NCI-H1092 (cell line): ENCODE measurements around the gene ERBB4.

Experiments
- DNase-seq: peaks from one replicate; lab custom pipeline; 2025; lab: John Stamatoyannopoulos, UW

ERBB4 gene

DNA sequence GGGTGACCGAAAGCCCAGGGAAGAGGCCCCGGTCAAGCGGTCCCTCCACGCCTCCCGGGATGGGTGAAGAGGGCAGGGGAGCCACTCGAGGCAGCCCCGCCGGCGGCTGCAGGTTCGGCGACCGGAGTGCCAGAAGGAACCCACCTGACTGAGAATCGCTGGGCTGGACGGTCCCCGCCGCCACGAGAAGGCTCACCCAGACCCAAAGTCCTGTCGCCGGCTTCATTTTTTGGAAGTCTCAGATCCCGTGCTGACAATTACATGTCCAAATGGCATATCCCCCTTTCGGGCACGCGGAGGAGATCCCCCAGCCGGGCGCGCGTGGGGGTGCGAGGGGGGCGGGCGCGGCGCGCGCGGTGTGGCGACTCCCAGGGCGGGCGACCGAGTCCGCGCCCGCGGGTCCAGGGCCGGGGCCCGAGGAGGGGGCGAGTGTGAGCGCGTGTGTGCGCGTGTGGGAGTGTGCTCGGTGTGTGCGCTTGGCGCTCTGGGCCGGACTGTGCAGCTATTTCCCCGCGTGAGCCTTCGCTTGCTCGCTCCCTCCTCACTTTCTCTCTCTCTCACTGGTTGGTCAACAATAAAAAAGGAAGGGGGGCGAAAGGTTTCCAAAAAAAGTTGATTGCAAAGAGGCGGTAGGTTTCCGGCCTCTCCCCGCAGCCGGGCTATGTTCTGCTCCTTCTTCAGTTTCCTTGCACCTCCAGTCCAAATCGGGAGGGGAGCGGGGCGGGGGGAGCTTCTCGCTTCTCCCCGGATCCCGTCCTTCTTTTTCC is at the start of gene ERBB4:
Gene ERBB4 (minus strand): TSS at position 498 of the 767 bp plus-strand sequence. CDS start 272 bp downstream, at position 226.
- no peak for DNase-seq

DNA sequence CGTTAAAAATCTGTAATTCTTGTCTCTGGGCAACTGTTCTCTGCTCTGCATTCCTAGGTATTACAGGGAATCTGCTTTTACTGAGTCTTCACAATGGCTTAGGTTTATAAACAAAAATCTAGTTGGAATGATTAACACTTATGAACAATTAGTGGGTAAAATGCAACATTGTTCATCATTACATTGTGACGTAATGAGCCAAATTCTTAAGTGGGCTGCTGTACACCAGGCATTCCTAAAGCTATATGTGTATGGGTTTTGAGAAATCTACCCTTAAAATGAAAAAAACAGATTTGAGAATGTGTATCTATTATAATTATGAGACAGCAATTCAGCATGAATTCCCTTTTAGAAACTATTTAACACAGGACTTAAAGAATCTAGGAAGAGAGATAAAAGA is 41.5 kb upstream of the ERBB4 start:
- DNase-seq: no peak

DNA sequence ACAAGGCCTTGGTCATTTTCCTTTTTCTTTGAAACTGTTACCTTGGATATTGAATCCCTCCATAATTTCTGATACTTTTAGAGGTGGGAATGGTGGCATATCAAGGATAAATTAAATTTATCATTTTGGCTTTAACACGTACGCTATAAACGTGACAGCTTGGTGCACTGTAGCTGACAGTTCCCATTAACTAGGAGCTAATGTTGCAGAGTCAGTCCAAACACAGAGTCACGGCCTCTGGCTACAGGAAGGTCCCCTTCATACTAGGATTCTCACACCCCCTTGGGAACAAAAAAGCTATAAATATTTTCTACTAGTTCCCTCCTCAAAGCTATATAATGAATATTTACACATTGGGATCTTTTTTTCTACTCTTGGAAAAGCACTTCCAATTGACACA is 17.7 kb upstream of the ERBB4 start:
- no peak for DNase-seq

DNA sequence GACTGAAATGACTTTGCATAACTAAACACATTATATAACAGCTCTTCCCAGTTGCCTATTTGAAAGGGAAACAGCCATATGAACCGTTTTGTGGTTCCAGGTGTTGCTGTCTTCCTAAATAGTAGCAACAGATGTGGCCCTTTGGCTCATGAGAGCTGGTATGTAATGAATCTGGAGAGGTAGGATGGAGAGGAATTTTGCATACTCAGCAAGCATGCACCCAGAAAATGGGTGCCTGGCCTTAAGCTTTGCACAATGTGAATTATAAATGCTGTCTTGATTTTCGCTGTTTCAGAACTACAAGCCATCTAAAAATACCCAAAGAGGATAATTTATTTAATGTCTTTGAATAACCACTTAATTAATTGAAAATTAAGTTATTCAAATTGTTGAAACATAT is 15.6 kb upstream of the ERBB4 start:
- DNase-seq: no peak

DNA sequence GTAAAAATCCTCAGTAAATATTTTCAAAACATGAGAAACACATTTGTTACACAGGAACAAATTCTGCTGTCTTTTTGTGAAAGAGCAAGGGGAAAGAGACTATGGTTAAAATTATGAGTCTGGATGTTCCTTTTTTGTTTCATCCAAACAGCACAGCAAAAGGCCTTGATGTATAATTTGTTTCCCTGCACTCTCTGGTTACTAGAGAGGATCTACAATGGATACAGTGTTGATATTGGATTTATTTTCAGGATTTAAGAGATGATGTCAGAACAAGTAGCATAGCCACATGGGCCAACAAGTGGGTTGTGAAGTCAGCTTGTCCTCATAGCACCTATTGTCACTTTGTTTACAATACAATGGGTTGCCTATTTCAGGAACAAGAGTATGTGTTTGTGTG is 11.3 kb upstream of the ERBB4 start:
- DNase-seq: no peak

DNA sequence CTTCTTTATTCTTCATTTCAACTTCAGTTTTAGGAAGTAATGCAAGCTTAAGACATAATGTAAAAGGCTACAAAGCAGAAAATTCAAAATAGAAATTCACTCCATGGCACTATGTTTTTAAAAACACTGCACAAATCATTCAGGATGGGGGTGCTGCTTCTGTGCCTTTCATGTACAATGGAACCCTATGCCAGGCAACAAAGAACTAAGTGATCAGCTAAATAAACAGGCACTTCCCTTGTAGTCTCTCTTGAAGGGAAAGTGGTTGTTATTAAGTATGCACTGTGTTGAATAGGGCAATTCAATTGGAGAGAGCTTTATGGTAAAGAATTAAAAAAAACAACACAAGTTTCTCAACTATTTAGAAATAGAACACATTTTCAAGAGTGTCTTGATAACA is 10.9 kb upstream of the ERBB4 start:
- DNase-seq: no peak

DNA sequence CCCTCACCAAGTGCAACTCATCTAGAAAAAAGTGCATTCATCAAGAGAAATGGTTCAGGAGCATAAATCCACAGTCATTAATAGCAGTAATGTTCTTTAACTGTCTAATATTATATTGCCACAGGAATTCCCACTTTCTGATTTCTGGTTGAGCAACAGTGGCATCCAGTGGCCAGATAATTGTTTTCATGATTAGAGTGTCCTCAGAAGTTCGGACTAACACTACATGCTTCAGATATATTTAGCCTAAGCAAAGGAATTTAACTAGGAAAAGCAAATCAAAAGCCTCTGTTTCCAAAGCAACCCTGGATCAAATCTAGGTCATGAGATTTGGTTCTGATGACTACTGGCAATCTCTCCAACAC is 9.8 kb upstream of the ERBB4 start:
- no peak for DNase-seq

DNA sequence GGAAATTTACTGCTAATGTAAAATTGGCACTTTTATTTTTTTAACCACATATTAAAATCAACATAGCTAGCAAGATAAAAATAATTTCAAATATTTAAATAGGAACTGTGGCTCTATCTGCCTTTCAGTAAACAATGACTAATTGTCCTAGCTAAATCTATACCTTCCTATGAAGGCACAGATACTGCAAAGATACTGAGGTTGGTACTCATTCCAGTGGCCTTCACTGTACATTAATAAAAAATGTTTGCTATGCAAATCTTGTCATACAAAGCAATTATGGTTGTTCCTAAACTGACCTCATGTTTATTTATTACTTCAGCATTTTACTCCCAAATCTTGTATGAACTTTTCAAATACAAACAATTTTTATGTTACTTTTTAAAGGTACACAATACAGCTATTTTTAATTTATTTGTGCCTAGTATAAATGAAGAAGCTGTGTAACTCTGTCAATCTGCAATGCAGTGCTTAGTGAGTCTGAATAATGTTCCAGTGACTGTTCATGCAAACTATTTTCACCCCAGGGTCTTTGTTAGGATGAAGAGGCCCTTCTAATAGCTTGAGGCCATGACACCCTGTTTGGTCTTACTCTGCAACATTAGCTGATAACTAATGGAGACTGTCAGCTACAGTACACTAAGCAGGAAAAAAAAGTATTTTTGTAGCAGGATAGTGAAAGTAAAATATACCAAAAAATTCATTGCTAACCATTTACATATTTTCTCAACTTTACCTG is 9.3 kb upstream of the ERBB4 start:
- DNase-seq: no peak

DNA sequence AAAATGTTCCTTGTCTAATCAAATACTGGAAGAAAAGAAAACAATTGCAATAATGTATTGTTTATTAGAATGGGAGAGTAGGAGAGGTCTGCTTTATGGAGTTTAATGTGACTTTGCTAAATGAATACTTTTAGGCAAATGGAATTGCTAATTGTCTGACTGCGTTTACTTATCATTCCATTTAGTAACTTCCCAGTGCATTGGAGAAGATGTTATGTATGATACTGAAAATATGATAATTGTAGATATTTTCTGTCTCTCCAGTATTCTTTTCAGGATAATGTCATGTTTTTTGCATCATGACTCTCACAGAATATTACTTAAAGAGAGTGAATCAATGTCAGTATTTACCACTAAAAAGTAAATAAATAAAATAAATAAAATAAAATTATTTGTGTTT is 8.1 kb upstream of the ERBB4 start:
- no peak for DNase-seq

DNA sequence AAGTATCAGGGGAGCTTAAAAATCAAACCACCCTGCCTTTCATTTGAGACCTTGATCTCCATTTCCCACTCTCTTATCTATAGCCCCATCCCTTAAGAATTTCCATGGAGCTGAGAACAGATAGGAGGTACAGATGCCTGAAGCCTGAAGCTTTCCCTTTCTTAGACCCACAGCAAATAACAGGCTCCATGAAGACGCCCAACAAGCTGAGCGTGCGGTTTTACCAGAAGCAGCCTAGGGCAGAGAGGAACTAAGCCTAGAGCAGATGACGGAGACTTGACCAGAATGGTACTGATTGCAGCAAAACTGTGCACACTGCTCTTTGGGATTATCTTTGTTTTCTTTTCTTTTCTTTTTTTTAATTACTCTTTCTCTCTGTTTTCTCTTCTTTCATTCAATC is 1.7 kb upstream of the ERBB4 start:
- no peak for DNase-seq

DNA sequence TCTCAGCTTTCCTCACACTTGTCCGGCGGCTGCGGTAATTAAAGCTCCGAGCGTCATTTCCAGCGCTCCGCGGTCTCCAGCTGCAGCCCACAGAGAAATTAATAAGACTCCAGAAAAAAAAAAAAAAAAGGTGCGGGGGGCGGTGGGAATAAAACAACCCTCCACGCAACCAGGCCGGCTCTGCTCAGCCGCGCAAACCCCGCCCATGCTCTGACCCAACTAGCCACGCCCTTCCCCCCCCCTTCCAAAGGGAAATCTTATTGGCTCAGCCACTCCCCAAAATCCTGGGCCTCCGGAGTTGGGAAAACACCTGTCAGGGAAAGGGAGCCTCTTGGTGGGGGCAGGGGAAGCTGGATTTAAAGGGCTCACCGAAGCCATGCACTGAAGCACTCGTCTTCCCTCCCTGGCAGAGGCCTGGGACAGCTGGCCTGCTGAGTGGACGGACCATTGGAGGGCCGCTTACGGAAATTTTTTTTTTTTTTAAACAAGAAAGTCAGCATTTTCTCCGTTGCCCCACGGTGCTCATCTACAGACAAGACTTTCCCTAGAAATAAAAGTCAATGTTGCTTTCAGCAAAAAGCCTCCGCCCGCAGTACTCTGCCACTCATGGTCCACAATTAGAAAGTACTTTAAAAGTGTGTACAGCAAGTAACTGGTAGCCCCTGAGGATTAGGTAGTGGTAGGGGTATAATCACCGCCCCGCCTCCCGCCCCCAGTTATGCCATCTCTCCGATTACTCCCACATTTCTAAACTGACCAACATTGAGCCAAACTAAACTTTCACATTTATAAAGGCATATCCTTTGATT is 674 bp upstream of the ERBB4 start:
- DNase-seq: no peak

DNA sequence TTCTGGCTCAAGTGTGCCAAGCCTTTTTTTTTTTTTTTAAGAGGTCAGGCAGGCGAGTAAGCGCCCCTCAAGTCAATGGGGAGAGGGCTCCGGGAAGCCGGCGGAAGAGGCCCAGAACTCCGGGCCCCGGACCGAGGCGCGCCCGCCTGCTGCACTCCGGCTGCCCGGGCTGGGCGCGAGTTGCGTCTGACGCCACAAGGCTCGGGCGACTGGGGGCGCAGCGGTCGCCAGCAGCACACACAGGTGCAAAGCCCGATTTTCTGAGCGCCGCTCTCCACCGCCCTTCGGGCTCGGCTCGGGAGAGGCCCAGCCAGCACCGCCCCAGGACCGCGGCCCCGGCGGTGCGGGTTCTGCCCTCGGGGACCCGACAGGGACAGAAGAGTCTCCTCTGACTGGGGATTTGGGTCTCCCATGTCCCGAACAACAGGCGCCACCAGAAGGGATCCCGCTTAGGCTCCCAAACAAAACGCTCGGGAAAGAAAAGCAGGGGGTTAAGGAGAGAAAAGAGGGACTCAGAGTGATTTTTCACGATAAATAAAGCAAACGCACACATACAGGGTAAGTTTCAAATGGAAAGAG is 787 bp downstream of the ERBB4 start:
- DNase-seq: peak; percentile 15

DNA sequence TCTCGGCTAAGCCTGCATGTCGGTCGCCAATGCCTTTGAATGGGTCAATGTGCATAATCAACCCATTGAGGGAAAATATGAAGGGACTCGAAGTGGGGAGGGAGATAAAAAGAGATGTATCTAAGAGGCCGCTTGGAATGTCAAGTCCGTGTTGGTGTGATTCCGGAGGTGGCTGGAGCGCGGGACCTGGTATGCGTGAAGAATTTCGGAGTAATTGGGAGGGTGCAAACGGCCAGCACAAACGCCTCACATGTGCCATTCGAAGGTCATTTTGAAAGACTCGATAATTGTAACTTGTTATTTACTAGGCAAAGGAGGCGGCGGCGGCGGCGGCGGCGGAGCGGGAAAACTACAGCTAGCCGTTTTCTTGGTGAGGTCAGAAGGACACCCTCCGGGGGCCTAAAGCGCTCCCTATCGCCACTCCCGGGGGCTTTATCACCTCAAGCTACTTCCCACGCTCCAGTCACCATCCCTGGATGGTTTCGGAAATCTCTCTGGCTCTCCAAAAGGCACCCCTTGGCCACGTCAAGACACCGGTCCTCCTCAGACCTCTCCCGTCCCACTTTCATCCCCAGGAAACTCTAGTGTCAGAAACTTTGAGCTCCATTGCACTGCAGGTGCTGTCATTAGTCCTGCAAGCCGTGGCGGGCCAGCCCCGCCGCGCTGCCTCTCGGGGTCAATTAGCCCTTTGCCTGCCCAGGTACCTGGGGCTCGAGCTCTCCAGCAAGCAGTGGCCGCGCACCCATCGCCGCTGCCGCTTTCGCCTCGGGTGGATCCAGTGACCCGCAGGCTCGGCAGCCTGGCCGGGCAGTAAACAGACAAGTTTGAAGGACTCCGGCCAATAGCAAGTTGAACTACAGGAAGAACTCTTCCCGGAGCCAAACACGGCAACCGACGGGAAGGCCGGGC is 1.5 kb downstream of the ERBB4 start:
- DNase-seq: no peak

DNA sequence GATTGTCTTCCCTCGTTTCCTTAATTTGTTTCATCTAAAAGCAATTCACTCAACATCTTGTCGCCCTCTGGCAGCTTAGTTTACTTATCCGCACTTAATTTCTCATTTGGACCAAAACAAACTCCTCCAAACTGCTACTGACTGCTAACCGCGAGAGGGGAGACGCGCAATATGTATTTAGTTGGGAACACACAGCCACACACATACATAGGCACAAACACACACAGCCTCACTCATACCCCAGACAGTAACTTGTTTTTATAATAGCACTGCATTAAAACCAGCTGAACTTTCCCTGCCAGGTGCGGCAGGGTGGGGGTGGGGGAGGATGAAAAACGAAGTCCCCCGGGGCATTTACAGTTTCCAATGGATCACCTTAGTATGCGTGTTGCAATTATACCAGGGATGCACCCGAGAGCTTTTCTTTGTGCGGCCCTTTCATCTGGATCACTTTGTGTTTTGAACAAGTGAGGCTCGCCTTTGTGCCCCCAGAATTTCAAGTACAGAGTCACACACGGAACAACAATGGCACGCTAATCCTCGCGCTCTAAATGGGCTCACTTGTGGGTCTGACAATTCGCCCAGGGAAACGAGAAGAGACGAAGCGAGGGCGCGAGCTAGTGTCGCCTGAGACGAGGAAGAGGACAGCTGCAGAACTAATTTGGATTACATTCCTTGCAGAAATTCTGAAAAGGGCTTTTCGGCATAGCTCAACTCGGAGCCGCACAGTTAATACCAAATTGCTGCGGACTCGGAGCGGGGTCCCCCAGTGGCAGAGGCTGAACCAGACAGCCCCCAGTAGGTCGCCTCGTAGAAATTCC is 2.4 kb downstream of the ERBB4 start:
- DNase-seq: no peak

DNA sequence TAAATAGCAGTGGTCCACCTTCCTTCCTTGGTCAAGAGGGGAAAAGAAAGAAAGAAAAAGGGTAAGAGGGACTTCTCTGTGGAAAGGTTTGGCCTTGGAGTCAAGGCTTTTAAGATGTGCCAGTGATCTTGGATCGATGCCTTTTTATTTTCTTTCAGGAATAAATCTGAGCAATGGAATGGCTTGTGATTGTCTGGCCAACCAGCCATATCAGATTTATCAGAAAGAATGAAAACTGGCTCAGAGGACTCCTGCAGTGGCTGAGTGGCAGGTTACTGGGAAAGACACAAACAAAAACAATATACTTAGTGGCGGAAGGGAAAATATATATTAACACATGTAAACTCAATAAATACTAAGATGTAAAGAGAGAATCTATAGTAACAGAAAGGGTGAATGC is 4.3 kb downstream of the ERBB4 start:
- no peak for DNase-seq

DNA sequence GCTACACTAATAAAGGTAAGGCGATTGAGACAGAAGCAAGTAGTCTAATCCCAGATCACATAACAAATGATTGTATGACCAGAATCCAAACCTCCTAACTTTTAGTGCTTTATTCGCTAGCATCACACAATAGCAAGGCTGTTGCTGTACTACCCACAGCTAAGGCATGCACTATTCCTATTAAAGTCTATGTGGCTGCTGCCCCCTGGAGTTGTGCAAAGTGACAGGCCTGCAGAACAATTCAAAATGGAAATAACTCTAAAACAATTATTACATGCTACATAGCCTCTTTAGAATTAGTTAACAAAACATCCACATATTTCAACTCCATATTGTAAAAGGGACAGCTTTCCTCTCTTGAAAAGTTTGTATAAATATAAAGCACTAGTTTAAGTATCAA is 6.0 kb downstream of the ERBB4 start:
- DNase-seq: no peak

DNA sequence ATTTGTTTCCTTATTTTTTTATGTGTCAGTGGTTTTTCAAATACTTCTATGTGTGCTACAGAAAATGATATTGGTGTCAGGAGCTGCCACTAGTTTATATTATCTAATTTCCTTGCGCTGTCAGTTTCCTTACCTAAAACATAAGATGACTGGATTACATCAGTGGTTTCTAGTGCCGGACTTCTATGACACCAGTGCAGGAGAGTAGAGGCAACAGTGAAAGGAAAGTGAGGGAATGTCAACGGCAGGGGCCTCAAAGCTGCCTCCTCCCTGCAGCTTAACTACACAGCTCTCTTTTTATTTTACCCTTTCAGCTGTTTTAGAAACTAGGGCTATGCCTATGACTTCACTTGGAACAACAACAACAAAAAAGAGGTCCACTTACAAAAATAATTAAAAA is 6.5 kb downstream of the ERBB4 start:
- no peak for DNase-seq

DNA sequence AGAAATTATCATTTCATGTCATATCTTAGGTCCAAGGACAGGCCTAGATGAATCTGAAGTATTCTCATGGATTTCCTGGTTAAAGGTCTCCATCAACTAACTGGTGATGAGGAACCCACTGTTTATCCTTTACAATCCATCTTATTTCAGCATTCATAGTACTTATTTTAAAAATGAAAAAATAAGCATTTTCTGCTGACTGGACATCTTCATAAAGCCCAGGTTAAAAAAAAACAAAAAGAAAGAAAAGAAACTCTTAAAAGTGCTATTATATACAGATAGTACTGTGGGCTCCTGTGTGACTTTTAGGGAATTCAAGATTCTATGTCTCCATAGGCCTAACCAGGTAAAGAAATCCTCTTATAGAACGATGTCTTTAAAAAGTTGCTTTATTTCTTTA is 7.1 kb downstream of the ERBB4 start:
- no peak for DNase-seq

DNA sequence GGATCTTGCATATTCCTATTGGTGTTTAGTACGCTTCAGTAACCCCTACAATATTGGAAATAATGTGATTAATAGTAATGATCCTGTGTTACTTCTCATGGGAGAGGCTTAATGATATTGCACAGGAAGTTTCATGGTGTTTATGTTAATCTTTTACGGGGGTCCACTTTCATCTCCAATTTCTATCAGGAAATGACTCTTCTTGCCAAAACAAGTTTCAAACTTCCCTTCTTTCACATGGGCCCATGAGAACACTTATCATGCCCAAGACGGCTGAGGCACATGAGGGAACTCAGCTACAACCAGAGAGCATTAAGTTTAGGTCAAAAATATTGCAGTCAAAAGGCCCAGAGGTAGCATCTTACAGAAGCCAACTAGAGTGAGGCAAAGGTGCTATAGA is 7.6 kb downstream of the ERBB4 start:
- no peak for DNase-seq

DNA sequence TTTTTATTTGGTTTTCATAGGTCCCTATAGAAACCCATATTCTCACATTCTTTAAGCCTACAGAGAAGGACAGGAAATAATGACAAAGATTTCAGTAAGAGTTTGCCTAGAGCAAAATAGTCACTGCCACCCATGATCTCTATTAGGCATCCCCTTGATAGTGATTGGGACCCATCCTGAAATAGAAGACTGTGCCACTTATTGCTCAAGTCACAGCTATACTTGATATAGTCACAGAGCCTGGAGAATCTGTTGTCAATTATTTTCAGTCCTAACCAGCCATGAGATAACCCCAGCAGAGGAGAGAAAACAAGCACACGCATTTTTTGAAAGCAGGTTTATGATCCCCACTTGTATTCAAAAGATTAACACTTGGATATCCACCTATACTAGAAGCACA is 8.2 kb downstream of the ERBB4 start:
- no peak for DNase-seq
